Right atrium auricular region (tissue), 2 donors: ENCODE data around the gene SLC7A5. TPM values are rescaled to one million over a fixed set of nuclear protein-coding genes. Genes with fewer than 3 reads are reported as not detected.
"Not testable (repeated sequence)": the region's sequence is repeated elsewhere in the genome, so short reads cannot be mapped to it uniquely, and the experiment has no call there.

ENCODE experiments used
- DNase-seq: peaks from one replicate; pipeline ENCODE4 v3.0.0-alpha.2; 2019; ENCODE audit warnings: low spot score
- H3K27ac ChIP-seq, 2 donors: fragments of 200-600 bp; sonication (generic); 1 replicate in 1 of 2; 2 replicates in 1 of 2; pipeline ENCODE4 v1.5.1; 2016 to 2019
- H3K27me3 ChIP-seq, 2 donors: fragments of 200-600 bp; sonication (generic); one replicate each; pipeline versions ENCODE4 v1.5.1 to v1.6.0; 2017 to 2019
- H3K36me3 ChIP-seq: fragments of 200-600 bp; sonication (generic); one replicate; pipeline ENCODE4 v1.5.1; 2016
- H3K4me1 ChIP-seq, 2 donors: fragments of 200-600 bp; sonication (generic); one replicate each; pipeline versions ENCODE4 v1.5.1 to v1.6.0; 2017 to 2019
- H3K4me3 ChIP-seq, 2 donors: fragments of 200-600 bp; sonication (generic); 1 replicate in 1 of 2; 2 replicates in 1 of 2; pipeline ENCODE4 v1.5.1; 2017 to 2019; ENCODE audit warnings: mild to moderate bottlenecking in 1 of 2, moderate library complexity in 1 of 2
- H3K9me3 ChIP-seq, 2 donors: fragments of 200-600 bp; sonication (generic); one replicate each; pipeline ENCODE4 v1.5.1; 2019
- total RNA-seq, 2 donors: library from RNA; depleted of rRNA; stranded (reverse); fragments of >200 nt; gene quantifications; one replicate each; pipeline ENCODE4 v1.1.0, GENCODE V29; 2016
- TF ChIP-seq, protein P1 (sequence below), 2 donors: fragments of 200-600 bp; sonication (generic); IDR thresholded peaks; one replicate each; pipeline ENCODE4 v1.5.1; 2019; ENCODE audit warnings: antibody characterized with exemption in 2 of 2

SLC7A5 gene
- total RNA-seq = 10 to 100 TPM in 1 of 2 donors, 1 to 10 TPM in 1; 5.8 to 12.8 TPM

GRCh38 chr16:87869061-87869878 is at the start of gene SLC7A5:
Gene SLC7A5 (minus strand): TSS chr16:87869507. CDS start chr16:87869422, 85 bp downstream.
- Histone ChIP-seq H3K4me1 (peaks cover 0 to 17% of the 10 kb centered on the region in 2 donors), H3K4me3 (peak within 1 kb of the TSS; percentile 41 to 53), H3K27ac (peak within 1 kb of the TSS; percentile 3 to 46)
- not testable (repeated sequence) for H3K36me3 ChIP-seq, H3K9me3 ChIP-seq, H3K27me3 ChIP-seq, DNase-seq

- no peaks in the 10 kb centered on the region for H3K9me3 ChIP-seq
- TF ChIP-seq, protein P1, sequence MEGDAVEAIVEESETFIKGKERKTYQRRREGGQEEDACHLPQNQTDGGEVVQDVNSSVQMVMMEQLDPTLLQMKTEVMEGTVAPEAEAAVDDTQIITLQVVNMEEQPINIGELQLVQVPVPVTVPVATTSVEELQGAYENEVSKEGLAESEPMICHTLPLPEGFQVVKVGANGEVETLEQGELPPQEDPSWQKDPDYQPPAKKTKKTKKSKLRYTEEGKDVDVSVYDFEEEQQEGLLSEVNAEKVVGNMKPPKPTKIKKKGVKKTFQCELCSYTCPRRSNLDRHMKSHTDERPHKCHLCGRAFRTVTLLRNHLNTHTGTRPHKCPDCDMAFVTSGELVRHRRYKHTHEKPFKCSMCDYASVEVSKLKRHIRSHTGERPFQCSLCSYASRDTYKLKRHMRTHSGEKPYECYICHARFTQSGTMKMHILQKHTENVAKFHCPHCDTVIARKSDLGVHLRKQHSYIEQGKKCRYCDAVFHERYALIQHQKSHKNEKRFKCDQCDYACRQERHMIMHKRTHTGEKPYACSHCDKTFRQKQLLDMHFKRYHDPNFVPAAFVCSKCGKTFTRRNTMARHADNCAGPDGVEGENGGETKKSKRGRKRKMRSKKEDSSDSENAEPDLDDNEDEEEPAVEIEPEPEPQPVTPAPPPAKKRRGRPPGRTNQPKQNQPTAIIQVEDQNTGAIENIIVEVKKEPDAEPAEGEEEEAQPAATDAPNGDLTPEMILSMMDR (IDR thresholded peaks at IDR 0.05) = no peak
- DNase-seq = peak; percentile 71
- peak overlapping the region in 1 of 2 donors; percentile 55 for H3K27ac ChIP-seq
- H3K4me3 ChIP-seq = no peak overlapping the region
- H3K4me1 ChIP-seq = no peaks in the 10 kb centered on the region
- H3K27me3 ChIP-seq = no peaks in the 10 kb centered on the region
- no peaks in the 10 kb centered on the region for H3K36me3 ChIP-seq
These were observed 49.0 kb upstream of the SLC7A5 start for GRCh38 chr16:87918338-87918737.

DNA sequence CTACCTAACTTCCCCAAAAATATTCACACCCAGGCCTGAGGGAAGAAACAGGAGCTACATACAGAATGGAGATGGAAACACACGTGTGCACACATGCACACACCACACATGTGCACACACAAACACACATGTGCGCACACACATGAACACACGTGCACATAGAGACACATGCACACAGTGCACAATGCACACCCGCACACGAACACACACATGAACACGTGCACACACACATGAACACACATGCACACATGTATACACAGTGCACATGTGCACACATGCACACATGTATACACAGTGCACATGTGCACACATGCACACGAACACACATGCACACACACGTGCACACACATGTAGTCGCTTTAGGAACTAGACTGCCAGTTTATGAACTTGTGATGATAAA is 48.2 kb upstream of the SLC7A5 start:
- Histone ChIP-seq H3K27me3 (no peaks in the 10 kb centered on the region), H3K4me3 (no peak overlapping the region), H3K36me3 (no peaks in the 10 kb centered on the region), H3K9me3 (no peaks in the 10 kb centered on the region), H3K4me1 (no peaks in the 10 kb centered on the region), H3K27ac (no peak overlapping the region)
- no peak for DNase-seq
- TF ChIP-seq, protein P1 (IDR thresholded peaks at IDR 0.05) = no peak

DNA sequence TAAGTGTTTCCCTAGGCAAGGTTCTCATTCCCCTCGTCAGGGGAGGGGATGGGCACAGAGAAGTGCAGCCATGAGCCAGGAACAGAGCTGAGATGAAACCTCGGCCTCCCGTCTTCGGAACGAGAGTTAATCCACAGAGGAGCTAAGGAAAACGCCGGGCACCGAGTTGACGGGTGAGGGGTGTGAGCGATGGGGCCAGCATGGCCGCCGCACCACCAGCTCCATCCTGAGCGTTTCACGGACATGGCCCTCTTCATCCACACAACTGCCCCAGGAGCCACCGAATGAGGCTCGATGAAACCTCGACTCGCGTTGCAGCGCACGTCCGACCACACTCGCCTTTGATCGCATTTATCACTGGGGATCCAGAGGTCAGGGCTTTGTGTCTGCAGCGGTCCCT is 45.5 kb upstream of the SLC7A5 start:
- H3K9me3 ChIP-seq = no peaks in the 10 kb centered on the region
- TF ChIP-seq, protein P1 (IDR thresholded peaks at IDR 0.05) = no peak
- no peaks in the 10 kb centered on the region for H3K27me3 ChIP-seq
- H3K4me1 ChIP-seq = peaks cover 0 to 5% of the 10 kb centered on the region in 2 donors
- no peaks in the 10 kb centered on the region for H3K36me3 ChIP-seq
- H3K27ac ChIP-seq = no peak overlapping the region
- no peak overlapping the region for H3K4me3 ChIP-seq
- no peak for DNase-seq

DNA sequence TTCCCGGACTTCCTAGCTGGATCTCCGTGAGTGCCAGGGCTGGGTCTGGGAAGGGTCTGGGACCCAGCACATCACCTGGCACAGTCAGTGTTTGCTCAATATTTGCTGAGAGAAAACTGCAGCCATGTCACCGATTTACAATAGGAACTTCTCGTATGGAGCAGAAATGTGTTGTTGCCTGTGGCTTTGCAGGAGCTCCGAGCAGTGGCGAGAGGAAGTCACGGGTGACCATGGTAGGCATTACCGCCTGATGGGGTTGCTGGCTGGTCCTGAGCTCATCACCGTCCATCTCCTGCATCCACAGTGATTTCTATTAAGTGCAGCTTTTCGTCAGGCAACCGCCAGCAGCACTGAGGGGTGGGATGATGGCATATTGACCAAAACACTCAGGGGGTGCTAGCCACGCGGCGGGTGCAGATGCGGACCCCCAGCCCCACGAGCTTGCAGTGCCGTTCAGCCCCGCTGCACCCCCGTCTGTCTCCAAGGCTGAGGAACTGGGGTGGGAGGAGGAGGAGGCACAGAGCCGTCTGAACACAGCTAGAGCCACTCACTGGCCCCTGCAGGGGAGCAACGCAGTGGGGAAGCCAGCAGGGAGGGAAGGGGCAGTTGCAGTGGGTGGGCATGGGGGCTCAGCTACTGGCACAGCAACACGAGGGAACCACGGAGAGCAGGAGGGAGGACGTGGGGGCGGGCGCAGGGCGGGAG is 44.9 kb upstream of the SLC7A5 start:
- H3K4me3 ChIP-seq, DNase-seq, H3K36me3 ChIP-seq, H3K27me3 ChIP-seq, H3K9me3 ChIP-seq, H3K4me1 ChIP-seq, H3K27ac ChIP-seq: not testable (repeated sequence)

DNA sequence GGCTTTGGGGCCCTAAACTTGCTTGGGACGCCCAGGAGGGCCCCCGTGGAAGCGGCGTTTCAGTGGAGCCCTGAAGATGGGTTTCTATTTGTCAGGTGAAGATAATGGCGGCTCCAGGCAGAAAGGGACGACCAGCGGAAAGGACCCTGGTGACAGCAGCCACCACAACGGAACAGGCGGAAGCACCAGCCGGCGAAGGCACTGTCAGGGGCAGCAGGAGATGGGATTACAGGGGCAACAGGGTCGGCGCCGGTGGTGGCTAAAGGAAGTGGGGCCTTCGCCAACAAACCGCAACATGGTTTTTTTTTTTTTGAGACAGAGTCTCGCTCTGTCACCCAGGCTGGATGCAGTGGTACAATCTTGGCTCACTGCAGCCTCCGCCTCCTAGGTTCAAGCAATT is 43.4 kb upstream of the SLC7A5 start:
- H3K27ac ChIP-seq, H3K9me3 ChIP-seq, H3K27me3 ChIP-seq, H3K36me3 ChIP-seq, DNase-seq, H3K4me3 ChIP-seq, H3K4me1 ChIP-seq: not testable (repeated sequence)

DNA sequence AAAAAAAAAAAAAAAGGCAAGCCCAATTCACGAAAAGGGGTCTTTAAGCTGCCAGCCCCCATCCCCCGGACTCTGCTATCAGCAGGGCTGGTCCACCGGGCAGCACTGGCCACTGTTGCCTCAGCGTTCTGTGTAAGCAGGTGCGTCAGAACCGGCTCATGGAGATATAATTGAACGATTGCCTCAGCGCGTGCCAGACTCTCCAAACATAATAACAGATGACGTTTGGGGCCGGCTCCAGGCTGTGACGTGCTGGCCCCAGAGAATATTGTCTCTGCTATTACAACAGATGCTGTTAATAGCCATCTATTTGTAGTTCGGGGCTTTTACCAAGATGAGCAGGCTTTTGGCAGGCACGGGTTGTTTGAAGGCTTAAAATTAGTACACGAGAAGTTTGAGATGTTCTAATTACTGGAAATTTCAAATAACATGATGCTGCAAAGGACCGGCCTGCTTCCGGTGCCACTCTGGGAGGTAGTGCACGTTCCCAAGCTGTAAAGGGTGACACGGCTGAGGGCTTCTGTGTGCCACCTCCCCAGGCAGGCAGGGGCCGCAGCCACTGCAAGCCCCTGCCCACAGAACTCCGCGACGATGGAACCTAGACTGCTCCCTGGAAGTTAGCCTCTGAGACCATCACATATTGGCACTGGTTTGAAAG is 41.9 kb upstream of the SLC7A5 start:
- not testable (repeated sequence) for H3K4me1 ChIP-seq, H3K27me3 ChIP-seq, H3K4me3 ChIP-seq, H3K9me3 ChIP-seq, H3K36me3 ChIP-seq
- peak; percentile 95 for DNase-seq
- H3K27ac ChIP-seq = peak overlapping the region; percentile 64 to 67
